ENCODE results near the gene ZMIZ2. TPM values are rescaled to one million over a fixed set of nuclear protein-coding genes. Genes with fewer than 3 reads are reported as not detected.

Gene ZMIZ2
- total RNA-seq, 1 donor from 2014 or later = 76.8 TPM

DNA sequence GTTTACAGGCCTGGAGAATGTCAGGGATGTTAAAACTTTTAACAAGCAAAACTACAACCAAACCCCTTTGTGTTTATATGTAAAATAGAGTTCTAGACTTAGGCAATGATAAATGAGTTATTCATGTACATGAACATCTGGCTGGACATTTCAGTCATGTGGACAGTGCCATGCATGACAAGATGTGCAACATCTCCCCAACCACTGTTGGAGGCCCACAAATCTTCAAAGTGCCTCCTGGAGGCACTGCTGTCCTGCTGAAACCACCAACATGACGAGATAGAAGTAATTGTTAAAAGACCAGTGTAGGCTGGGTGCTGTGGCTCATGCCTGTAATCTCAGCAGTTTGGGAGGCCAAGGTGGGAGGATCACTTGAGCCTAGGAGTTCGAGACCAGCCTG, 66.3 kb downstream of the ZMIZ2 start:
- no peak overlapping the region for H3K27ac Mint-ChIP-seq (ENCODE audit: unreplicated experiment)
- Histone ChIP-seq H3K27me3 (ENCODE audit: insufficient read depth, low read length) (no peaks in the 10 kb centered on the region), H3K4me3 (ENCODE audit: insufficient read depth, low read depth, low read length) (no peak overlapping the region), H3K9me3 (ENCODE audit: insufficient read depth, low read depth, low read length) (no peaks in the 10 kb centered on the region), H3K27ac (ENCODE audit: low read depth, low read length) (no peak overlapping the region), H3K4me2 (ENCODE audit: low read length) (no peak overlapping the region), H3K79me2 (ENCODE audit: insufficient read depth, low read length) (no peaks in the 10 kb centered on the region), H3K4me1 (ENCODE audit: insufficient read depth, low read length) (peaks cover 5% of the 10 kb centered on the region), H2AFZ (ENCODE audit: low read depth, low read length) (no peak overlapping the region), H4K20me1 (ENCODE audit: insufficient read depth, low read length) (no peaks in the 10 kb centered on the region), H3K9ac (ENCODE audit: low read length) (no peak overlapping the region), H3K36me3 (ENCODE audit: insufficient read depth, low read length) (no peaks in the 10 kb centered on the region)
- no peaks in the 10 kb centered on the region for H3K27me3 Mint-ChIP-seq (ENCODE audit: low read depth, unreplicated experiment)
- H3K4me1 Mint-ChIP-seq (ENCODE audit: low read depth, unreplicated experiment) = no peaks in the 10 kb centered on the region
- DNase-seq (ENCODE audit: low read depth) (no peak), FAIRE-seq (no peak)
- TF ChIP-seq, protein P1, sequence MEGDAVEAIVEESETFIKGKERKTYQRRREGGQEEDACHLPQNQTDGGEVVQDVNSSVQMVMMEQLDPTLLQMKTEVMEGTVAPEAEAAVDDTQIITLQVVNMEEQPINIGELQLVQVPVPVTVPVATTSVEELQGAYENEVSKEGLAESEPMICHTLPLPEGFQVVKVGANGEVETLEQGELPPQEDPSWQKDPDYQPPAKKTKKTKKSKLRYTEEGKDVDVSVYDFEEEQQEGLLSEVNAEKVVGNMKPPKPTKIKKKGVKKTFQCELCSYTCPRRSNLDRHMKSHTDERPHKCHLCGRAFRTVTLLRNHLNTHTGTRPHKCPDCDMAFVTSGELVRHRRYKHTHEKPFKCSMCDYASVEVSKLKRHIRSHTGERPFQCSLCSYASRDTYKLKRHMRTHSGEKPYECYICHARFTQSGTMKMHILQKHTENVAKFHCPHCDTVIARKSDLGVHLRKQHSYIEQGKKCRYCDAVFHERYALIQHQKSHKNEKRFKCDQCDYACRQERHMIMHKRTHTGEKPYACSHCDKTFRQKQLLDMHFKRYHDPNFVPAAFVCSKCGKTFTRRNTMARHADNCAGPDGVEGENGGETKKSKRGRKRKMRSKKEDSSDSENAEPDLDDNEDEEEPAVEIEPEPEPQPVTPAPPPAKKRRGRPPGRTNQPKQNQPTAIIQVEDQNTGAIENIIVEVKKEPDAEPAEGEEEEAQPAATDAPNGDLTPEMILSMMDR (IDR thresholded peaks at IDR 0.05; ENCODE audit: insufficient read depth, low read depth, low read length) = no peak
- TF ChIP-seq EZH2 (IDR thresholded peaks at IDR 0.05; ENCODE audit: insufficient read depth, low read length) = no peak
- H3K9me3 Mint-ChIP-seq (ENCODE audit: unreplicated experiment) = no peaks in the 10 kb centered on the region
- H3K36me3 Mint-ChIP-seq (ENCODE audit: low read depth, unreplicated experiment) = no peaks in the 10 kb centered on the region
- no peak overlapping the region for H3K4me3 Mint-ChIP-seq (ENCODE audit: unreplicated experiment)

DNA sequence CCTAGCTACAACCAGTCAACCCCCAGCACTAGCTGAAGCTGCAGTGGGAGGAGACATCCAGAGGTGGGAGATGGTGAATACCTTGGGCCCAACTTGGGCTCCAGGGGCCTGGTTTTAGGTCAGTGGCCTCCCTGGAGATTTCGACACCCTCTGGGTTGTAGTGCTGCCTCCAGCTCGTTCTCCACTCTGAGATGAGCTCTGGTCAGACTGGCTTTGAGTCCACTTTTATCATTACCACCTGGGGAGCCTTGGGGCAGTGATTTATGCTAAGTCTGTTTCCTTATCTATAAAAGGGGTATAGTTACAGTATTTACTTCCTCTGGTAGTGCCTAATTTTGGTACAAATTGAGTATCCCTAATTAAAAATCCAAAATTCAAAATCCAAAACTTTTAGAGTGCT, 70.6 kb downstream of the ZMIZ2 start:
- Mint-ChIP-seq H3K4me1 (ENCODE audit: low read depth, unreplicated experiment) (peaks cover 4% of the 10 kb centered on the region), H3K9me3 (ENCODE audit: unreplicated experiment) (no peaks in the 10 kb centered on the region), H3K27me3 (ENCODE audit: low read depth, unreplicated experiment) (no peaks in the 10 kb centered on the region), H3K4me3 (ENCODE audit: unreplicated experiment) (no peak overlapping the region), H3K36me3 (ENCODE audit: low read depth, unreplicated experiment) (peaks cover 4% of the 10 kb centered on the region), H3K27ac (ENCODE audit: unreplicated experiment) (no peak overlapping the region)
- no peak overlapping the region for H3K4me2 ChIP-seq (ENCODE audit: low read length)
- no peaks in the 10 kb centered on the region for H3K36me3 ChIP-seq (ENCODE audit: insufficient read depth, low read length)
- no peaks in the 10 kb centered on the region for H3K4me1 ChIP-seq (ENCODE audit: insufficient read depth, low read length)
- FAIRE-seq = no peak
- no peaks in the 10 kb centered on the region for H3K79me2 ChIP-seq (ENCODE audit: insufficient read depth, low read length)
- no peak for TF ChIP-seq EZH2 (IDR thresholded peaks at IDR 0.05; ENCODE audit: insufficient read depth, low read length)
- TF ChIP-seq, protein P1 (IDR thresholded peaks at IDR 0.05; ENCODE audit: insufficient read depth, low read depth, low read length) = no peak
- H3K9me3 ChIP-seq (ENCODE audit: insufficient read depth, low read depth, low read length) = no peaks in the 10 kb centered on the region
- H3K27me3 ChIP-seq (ENCODE audit: insufficient read depth, low read length) = no peaks in the 10 kb centered on the region
- no peaks in the 10 kb centered on the region for H4K20me1 ChIP-seq (ENCODE audit: insufficient read depth, low read length)
- no peak overlapping the region for H2AFZ ChIP-seq (ENCODE audit: low read depth, low read length)
- H3K4me3 ChIP-seq (ENCODE audit: insufficient read depth, low read depth, low read length) = no peak overlapping the region
- H3K27ac ChIP-seq (ENCODE audit: low read depth, low read length) = no peak overlapping the region
- H3K9ac ChIP-seq (ENCODE audit: low read length) = no peak overlapping the region
- DNase-seq (ENCODE audit: low read depth) = no peak

Other genes with a start within 250 kb of the ZMIZ2 start
- gene NPC1L1, start 207.5 kb upstream of the ZMIZ2 start, total RNA-seq = 0.05 and 0.07 TPM in 2 replicates
- gene DDX56, start 174.9 kb upstream of the ZMIZ2 start, total RNA-seq = 65.6 and 75.6 TPM in 2 replicates
- 68.7 and 69.2 TPM in 2 replicates for gene TMED4, start 166.6 kb upstream of the ZMIZ2 start, total RNA-seq
- gene OGDH, start 142.2 kb upstream of the ZMIZ2 start, total RNA-seq = 65.6 and 73.7 TPM in 2 replicates
- 1,461 and 1,628 TPM in 2 replicates for gene PPIA, start 47.8 kb downstream of the ZMIZ2 start, total RNA-seq
- 93.4 and 105 TPM in 2 replicates for gene H2AZ2, start 99.2 kb downstream of the ZMIZ2 start, total RNA-seq
- gene PURB, start 136.7 kb downstream of the ZMIZ2 start, total RNA-seq = 23.6 and 26.3 TPM in 2 replicates
- gene MYO1G, start 230.2 kb downstream of the ZMIZ2 start, total RNA-seq = 0.11 and 0.19 TPM in 2 replicates